Measurements from ENCODE around the gene VTN.

VTN gene

DNA sequence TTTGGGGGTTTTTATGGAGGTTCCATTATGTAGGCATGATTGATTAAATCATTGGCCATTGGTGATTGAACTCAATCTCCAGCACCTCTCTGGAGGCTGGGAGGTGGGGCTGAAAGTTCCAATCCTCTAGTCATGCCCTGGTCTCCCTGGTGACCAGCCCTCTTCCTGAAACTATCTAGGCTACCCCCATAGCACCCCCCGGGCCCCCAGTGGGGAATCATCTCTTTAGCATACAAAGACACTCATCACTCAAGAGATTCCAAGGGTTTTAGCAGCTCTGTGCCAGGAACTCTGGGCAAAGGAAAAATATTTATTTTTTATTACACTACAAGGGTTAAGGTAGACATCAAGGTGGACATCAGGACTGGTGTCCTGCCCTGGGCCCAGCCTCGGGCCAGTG lies 25.3 kb upstream of the VTN start:
- no peak for DNase-seq

DNA sequence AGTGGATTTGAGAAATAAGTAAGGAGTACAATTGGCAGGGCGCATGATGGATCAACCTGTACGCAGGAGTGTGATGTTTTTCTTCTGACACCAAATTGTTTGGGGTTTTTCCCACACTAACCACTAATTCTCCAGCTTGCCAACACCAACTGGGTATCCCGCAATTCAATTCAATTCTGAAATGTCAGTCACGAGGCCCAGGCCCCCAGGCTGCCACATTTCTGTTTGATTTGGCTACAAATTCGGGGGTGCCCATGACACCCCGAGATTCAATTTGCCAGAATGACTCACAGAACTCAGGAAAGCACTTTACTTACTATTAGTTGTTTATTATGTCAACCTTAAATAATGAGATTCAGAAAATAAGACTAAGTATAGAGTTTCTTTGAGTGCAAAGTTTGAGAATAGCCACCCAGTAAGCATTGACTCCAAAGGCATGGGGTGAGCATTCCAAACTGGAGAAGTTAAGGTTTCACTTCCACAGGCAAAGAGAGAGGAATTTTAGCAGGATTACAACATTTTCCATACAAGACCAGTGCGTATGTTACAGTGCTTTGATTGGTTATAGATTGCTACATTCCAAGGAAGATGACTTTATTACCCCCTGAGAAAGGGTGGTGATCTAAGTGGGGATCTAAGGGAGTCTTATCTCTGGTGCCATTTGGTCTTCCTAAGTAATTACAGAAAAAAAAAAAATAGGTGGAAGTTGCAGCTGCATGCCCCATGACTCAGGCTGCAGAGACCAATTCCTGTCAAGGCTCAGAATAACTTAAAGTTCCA lies 24.4 kb upstream of the VTN start:
- no peak for DNase-seq

DNA sequence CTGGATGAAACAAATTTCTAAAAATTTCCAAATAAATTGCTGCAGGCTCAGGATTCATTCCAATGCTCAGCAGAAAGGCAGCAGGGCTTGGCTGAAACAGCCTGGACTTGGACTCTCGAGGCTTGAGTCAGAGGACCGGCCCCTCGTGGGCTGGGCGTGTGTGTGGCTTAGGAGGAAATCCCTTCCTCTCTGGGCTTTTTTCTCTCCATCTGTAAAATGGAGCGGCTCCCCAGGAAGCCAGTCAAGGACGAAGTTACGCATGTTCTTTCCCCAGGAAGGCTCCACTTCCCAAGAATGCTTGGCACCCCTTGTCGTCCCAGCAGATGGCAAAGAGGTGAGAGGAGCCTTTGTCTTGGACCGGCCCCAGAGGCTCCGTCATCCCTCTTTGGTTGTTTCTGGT lies 22.4 kb upstream of the VTN start:
- DNase-seq: no peak

DNA sequence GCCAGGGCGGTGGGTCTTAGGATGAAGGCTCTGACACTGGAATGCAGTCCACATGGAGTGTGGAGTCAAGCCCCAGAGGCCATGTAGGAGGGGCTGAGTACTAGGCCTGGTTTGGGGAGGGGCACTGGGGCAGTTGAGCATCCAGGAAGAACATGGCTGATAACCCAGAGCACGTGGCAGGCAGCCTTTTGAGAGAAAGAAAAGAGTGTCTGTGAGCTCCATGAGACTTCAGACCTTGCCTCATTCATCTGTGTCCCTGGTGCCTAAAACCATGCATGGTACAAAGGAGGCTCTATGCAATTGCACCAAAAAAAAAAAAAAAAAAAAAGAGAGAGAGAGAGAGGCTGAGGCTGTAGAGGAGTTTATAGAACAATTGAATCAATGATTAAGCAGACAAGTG lies 21.3 kb upstream of the VTN start:
- DNase-seq: no peak

DNA sequence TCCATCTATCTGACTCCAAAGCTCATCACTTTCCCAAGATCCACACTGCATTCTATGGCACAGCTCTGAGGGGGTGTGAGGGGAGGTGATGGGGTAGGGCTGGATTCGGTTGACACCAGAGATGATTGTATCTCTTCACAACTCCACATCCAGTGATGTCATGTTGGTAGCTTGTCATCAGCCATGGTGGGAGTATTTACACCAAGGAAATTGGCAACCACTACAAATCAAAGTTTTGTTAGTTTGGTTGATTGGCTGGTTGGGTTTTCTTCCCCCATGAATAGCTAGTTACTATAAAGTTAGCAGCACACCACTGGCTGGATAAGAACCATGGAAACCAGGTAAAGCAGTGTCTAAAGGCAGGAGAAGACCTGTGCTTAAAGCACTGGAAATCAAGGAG lies 20.9 kb upstream of the VTN start:
- DNase-seq: no peak

DNA sequence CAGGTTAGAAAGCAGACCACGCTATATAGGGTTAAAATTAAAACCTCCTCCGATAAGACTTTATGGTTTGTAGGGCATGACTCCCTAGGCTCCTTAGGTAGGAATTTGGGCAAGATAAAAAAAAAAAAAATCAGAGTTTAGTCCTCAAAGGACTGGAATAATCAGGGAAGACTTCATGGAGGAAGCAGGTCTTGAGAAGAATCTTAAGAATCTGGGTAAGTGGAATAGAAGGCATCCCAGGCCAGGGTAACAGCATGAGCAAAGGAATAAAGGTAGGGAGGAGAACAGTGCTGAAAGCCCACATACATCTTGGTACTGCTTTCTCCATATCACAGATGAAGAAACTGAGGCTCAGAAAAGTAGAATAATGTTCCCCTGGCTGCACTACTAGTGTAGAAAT lies 20.5 kb upstream of the VTN start:
- DNase-seq: no peak

DNA sequence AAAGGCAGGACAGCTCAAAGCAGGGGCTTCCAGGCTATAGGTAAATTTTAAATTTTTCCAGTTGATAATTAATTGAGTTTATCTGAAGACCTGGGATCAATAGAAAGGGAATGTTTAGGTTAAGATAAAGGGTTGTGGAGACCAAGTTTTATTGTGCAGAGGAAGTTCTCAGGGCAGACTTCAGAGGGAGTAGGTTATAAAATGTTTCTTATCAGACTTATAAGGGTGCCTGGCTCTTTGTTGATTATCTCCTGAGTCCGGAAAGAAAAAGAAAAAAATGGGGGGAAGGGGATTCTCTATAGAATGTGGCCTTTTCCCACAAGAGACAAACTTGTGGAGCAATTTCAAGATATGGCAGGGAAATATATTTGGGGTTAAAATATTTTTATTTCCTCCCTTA lies 20.0 kb upstream of the VTN start:
- DNase-seq: no peak

DNA sequence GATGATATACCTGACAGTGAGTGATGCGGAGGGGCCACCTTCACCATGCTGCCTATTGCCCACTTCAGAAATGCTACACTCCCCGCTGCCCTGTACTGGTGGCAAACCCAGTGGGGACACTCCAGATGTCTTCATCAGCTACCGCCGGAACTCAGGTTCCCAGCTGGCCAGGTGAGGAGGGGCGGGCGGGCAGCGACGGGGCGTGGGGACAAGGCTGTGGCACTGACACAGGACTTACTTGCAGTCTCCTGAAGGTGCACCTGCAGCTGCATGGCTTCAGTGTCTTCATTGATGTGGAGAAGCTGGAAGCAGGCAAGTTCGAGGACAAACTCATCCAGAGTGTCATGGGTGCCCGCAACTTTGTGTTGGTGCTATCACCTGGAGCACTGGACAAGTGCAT lies 18.0 kb upstream of the VTN start:
- DNase-seq: no peak

DNA sequence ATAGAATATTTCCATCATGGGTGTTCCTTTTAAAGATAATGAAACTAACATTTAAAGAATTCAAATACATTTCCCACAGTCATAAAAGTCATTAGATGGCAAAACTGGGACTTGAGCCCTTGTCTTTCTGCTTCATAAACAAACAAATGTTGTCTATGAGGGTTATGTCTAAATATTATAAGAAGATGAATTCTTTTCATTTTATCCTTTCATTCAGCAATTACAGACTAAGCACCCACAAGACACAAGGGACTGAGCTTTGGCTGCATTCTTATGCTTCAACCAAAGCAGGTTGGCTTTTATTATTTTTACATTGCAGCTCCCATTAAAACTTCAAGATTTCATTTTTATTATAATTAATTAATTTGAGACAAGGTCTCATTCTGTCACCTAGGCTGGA lies 16.3 kb upstream of the VTN start:
- no peak for DNase-seq

DNA sequence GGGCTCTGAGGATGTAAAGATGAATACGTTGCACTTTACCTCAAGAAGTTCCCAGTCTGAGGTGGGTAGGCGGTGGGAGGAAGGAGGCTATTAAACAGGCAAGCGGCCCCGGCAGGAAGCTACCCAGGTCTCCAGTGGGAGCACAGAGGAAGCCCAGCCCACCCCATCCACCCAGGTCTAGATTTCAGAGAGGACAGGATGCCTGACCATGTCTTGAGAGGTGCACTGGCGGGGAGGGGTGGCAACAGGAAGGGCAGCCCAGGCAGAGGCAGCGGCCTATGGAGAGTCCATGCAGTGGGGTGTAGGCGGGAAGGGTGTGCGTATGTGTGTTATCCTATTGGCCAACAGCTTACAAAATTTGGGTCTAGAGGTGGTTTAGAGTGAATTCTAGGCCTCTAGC lies 15.3 kb upstream of the VTN start:
- DNase-seq: no peak

DNA sequence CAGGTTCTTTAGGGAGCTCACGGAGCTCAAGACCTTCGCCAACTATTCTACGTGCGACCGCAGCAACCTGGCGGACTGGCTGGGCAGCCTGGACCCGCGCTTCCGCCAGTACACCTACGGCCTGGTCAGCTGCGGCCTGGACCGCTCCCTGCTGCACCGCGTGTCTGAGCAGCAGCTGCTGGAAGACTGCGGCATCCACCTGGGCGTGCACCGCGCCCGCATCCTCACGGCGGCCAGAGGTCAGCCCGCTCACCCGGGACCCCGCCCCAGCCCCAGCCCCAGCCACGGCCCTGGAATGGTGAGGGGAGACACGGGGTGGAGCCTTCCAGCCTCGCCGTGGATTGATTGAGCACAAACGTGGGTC lies 14.9 kb upstream of the VTN start:
- DNase-seq: no peak

DNA sequence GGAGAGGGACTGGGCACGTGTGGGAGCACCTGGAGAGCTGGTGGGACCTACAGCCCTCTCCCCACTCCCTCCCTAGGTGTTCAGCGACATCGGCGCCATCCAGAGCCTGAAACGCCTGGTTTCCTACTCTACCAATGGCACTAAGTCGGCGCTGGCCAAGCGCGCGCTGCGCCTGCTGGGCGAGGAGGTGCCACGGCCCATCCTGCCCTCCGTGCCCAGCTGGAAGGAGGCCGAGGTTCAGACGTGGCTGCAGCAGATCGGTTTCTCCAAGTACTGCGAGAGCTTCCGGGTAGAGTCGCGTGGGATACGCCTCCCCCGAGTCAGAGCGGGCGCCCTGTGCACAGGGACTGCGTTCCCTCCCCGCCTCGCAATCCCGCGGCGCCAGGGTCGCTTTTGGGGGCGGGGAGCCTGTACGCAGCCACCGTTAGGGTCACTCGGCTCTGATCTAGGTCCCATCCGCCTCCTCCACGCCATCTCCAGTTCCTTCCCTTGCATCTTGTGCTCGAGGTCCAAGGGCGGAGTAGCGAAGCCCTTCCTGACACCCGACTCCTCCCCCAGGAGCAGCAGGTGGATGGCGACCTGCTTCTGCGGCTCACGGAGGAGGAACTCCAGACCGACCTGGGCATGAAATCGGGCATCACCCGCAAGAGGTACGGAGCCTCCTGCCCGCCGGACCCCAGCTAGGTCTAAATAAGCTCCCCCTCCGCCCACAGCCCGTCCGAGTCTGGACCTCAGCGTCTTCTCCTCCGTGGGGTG lies 14.4 kb upstream of the VTN start:
- DNase-seq: no peak

DNA sequence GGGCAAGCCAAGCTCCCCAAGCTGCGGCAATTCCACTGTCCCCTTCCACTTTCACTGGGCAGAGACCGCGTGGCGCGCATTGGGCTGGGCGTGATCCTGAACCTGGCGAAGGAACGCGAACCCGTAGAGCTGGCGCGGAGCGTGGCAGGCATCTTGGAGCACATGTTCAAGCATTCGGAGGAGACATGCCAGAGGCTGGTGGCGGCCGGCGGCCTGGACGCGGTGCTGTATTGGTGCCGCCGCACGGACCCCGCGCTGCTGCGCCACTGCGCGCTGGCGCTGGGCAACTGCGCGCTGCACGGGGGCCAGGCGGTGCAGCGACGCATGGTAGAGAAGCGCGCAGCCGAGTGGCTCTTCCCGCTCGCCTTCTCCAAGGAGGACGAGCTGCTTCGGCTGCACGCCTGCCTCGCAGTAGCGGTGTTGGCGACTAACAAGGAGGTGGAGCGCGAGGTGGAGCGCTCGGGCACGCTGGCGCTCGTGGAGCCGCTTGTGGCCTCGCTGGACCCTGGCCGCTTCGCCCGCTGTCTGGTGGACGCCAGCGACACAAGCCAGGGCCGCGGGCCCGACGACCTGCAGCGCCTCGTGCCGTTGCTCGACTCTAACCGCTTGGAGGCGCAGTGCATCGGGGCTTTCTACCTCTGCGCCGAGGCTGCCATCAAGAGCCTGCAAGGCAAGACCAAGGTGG lies 11.2 kb upstream of the VTN start:
- no peak for DNase-seq

DNA sequence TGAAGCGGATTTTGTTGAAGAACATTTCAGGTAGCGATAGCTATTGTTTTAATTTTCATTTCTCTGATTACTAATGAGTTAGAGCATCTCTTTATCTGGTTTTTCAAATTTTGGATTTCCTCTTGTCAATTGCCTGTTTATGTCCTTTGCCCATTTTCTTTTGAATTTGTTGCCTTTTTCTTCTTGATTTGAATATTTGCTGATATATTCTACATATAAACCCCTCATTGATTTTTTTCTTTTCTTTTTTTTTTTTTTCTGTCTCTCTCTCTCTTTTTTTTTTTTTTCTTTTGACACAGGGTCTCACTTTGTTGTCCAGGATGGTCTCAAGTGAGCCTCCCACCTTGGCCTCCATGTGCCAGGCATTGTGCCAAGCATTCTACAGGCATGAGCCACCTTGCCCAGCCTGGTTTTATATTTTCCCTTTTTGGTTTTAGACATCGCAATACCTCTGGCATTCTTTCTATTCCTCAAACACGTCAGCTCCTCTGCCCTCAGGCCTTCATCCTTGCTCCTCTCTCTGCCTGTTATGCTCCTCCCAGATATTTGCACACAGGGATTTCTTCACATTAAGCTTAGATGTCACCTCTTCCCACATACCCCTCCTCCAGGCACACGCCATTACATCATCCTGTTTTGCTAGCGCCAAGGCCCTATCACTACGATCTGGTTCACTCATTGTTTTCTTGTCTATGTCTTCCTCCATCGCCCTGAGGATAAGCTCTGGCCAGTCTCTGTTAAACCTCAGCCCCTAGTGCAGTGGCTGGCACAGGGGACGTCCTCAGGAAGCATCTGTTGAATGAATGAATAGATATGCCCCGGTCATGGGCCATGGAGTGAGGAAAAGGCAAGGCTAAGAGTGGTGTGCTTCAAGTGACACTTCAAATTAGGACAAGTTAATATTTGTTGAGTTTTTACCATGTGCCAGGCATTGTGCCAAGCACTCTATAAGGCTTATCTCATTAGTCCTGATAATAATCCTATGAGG lies 10.0 kb upstream of the VTN start:
- DNase-seq: no peak

DNA sequence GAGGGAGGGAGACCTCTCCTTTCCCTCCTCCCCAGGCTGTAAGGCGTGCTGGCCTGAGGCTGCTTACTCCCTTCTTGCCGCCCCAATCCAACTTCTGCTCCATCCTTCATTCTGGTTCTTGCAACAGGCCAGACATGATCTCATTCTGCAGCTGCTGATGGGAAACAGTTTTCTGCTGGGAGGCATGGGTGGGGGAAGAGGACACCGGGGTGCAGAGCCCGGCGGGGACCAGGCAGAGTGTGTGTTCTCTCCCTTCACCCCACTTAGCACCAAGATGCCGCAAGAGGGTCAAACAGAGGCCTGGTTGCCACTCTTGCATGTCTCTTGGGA lies 2.8 kb upstream of the VTN start:
- no peak for DNase-seq

DNA sequence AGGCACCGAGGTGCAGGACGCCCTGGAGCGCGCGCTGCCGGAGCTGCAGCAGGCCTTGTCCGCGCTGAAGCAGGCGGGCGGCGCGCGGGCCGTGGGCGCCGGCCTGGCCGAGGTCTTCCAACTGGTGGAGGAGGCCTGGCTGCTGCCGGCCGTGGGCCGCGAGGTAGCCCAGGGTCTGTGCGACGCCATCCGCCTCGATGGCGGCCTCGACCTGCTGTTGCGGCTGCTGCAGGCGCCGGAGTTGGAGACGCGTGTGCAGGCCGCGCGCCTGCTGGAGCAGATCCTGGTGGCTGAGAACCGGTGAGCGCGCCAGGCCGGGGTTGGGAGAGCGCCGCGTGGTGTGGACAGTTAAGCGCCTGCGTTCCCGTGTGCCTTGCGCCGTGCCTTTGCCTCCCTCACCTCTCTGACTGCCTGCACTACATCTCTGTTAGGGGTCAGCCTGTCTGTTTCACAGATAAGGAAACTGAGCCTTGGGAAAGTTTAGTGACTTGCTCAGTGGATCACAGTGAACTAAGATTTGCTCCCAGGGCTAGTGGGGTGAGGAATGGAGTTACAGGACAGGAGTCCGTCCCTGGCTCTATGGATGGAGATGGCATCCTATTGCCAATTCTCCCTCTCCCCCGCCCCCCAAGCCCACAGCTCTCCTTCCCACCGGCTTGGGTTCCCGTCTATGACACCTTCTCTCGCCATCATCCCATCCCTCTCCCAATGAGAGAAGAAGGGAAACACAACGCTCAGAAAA lies 2.3 kb upstream of the VTN start:
- no peak for DNase-seq

DNA sequence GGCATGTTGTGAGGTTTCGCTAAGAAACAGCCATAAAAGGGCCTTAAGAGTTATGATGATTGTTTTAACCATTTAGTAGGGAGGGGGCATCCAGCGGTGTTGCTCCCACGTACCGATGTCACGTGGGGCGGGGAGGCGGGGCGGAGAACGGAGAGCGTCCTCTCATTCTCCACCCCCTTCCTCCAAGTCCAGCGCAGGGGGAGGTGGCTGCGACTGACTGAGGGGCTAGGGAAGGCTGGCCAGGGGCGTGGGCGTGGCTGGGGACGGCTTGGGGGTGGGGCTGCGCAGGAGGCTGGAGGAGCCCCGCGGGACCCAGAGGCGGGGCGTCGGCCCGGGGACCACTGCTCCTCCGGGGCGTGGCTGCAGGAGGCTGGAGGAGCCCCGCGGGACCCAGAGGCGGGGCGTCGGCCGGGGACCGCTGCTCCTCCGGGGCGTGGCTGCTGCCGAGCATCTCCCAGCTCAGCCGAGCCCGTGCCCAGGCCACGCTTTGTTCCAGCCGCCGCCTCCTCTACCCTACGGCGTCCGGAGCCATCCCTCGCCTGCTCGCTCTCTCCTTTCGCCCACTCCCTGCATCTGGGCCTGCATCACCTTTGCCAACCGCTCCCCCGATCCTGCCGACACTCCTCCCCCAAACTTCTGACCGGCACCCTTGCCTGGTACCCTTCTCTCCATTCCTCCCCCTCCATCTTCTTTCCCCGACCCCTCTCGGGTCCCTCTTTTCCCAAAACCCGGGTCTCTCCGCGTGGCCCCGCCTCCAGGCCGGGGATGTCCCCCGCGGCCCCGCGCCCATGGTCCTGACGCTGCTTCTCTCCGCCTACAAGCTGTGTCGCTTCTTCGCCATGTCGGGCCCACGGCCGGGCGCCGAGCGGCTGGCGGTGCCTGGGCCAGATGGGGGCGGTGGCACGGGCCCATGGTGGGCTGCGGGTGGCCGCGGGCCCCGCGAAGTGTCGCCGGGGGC lies 1.4 kb upstream of the VTN start, which contains the start of gene SARM1:
Gene SARM1, plus strand, starts transcription at position 450 of the 958 bp plus-strand sequence. Its CDS starts 339 bp downstream, at position 789.
- peak; percentile 88 for DNase-seq

DNA sequence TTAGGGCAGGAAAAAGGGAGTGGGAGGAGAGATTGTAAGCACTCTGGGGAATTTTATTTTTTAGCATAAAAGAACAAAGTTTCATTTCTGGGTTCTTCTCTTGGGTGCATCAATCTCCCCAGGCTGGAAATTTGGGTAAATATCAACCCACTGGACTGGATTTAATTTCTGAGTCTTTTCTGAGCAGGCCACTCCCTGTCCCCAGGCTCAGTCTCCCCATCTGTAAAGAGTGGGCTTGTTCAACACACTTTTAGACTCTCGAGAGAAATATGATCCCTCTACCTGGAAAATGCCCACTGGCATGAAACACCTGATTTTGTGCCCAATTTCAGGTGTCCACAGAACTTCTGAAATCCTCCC lies 617 bp upstream of the VTN start:
- no peak for DNase-seq

DNA sequence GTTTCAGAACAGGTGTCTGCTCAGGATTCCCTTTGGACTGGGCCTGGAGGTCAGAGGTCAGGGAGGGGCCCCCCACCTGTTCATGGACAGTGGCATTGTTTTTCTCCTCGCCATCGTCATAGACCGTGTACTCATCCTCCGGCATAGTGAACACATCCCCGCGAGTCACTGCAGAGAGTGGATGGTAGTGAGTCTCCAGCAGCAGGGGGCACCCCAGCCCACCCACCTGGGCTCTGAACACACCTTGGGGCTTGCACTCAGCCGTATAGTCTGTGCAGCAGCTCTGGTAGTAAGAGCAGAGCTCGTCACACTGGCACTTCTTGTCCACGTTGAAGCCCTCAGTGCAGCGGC lies 448 bp downstream of the VTN start:
- no peak for DNase-seq

DNA sequence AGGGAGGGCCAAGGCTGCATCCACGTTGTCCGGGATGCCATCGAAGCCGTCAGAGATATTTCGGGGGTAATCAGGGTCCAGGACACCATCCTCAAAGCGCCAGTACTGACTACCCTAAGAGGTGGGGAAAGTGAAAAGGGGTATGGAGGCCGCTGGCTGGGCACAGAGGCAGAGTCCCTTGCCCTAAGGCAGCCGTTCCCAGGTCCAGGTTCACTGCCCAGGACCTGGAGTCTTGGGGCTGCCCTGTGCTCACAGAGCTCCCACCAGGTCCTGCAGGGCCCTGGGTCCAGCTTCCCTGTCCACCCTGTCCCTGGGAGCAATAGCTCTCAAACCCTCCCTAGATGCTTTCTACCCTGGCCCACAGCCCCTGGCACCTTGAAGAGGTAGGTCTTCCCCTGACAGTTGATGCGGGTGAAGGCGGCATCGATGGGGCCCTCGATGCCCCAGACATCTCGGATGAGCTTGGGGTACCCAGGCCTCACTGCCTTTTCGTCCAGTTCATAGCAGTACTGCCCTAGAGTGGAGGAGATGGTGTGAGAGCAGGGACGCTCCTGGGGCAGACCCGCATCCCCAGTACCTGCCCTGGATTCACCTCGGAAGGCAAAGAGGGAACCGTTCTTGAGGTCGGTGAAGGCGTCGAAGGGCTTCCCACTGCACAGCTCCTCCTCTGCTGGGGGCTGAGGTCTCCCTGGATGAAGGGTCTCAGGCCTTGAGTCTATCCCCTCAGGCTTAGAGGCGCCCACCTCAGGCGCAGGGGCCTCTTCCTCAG lies 1.0 kb downstream of the VTN start:
- DNase-seq: no peak

Measured in NCI-H1092 (cell line).